OCI-LY1 (cell line): ENCODE data around the gene CDH3.
"Not testable (repeated sequence)": the region's sequence is repeated elsewhere in the genome, so short reads cannot be mapped to it uniquely, and the experiment has no call there.

Experiments
- H2AFZ ChIP-seq: fragments of 200-600 bp; sonication (generic), shearing (Covaris generic); 2 replicates; pipeline ENCODE4 v1.6.0; 2014; ENCODE audit warnings: antibody characterized with exemption, mild to moderate bottlenecking, low read length
- H3F3A ChIP-seq: fragments of 200-600 bp; sonication (generic), shearing (Covaris generic); 2 replicates; pipeline ENCODE4 v1.6.0; 2014; ENCODE audit warnings: mild to moderate bottlenecking, antibody characterized with exemption, low read length, moderate library complexity; ENCODE audit not compliant: insufficient read depth
- H3K27ac ChIP-seq: fragments of 200-600 bp; sonication (generic); 2 replicates; pipeline ENCODE4 v1.5.1; 2014; ENCODE audit warnings: low read length, mixed run types, mild to moderate bottlenecking, low read depth; ENCODE audit not compliant: poor library complexity, severe bottlenecking
- H3K27me3 ChIP-seq: fragments of 200-600 bp; sonication (generic); 2 replicates; pipeline ENCODE4 v1.6.0; 2014; ENCODE audit warnings: antibody characterized with exemption, mild to moderate bottlenecking, low read length, moderate library complexity; ENCODE audit not compliant: insufficient read depth
- H3K36me3 ChIP-seq: fragments of 200-600 bp; sonication (generic); 2 replicates; pipeline ENCODE4 v1.6.1; 2014; ENCODE audit warnings: mild to moderate bottlenecking, antibody characterized with exemption, low read length, moderate library complexity, mixed read lengths; ENCODE audit not compliant: insufficient read depth
- H3K4me1 ChIP-seq: fragments of 200-600 bp; sonication (generic); 2 replicates; pipeline ENCODE4 v1.5.1; 2014; ENCODE audit warnings: mild to moderate bottlenecking, low read length, moderate library complexity; ENCODE audit not compliant: insufficient read depth, severe bottlenecking
- H3K4me2 ChIP-seq: fragments of 200-600 bp; sonication (generic), shearing (Covaris generic); 2 replicates; pipeline ENCODE4 v1.6.1; 2014; ENCODE audit warnings: low read length
- H3K4me3 ChIP-seq: fragments of 200-600 bp; sonication (generic); 2 replicates; pipeline ENCODE4 v1.5.1; 2014; ENCODE audit warnings: low read length, low read depth, mild to moderate bottlenecking, mixed read lengths; ENCODE audit not compliant: poor library complexity, severe bottlenecking
- H3K79me2 ChIP-seq: fragments of 200-600 bp; shearing (Covaris generic); 2 replicates; pipeline ENCODE4 v1.6.1; 2016; ENCODE audit warnings: mixed run types, low read length, mixed read lengths; ENCODE audit not compliant: insufficient read depth
- H3K9ac ChIP-seq: fragments of 200-600 bp; sonication (generic), shearing (Covaris generic); 2 replicates; pipeline ENCODE4 v1.6.1; 2014; ENCODE audit warnings: mild to moderate bottlenecking, low read length, mixed read lengths
- H3K9me2 ChIP-seq: fragments of 200-600 bp; sonication (generic), shearing (Covaris generic); 2 replicates; pipeline ENCODE4 v1.6.1; 2014; ENCODE audit warnings: low read depth, mild to moderate bottlenecking, low read length, mixed read lengths
- H3K9me3 ChIP-seq: fragments of 200-600 bp; shearing (Covaris generic); 2 replicates; pipeline ENCODE4 v1.6.1; 2014; ENCODE audit warnings: low read length, mixed read lengths
- H4K20me1 ChIP-seq: fragments of 200-600 bp; sonication (generic), shearing (Covaris generic); 2 replicates; pipeline ENCODE4 v1.6.0; 2016; ENCODE audit warnings: mild to moderate bottlenecking, low read length; ENCODE audit not compliant: insufficient read depth
- CTCF ChIP-seq: fragments of 200-600 bp; sonication (generic), shearing (Covaris generic); IDR thresholded peaks from 2 replicates; pipeline ENCODE4 v1.5.1; 2017; ENCODE audit warnings: mild to moderate bottlenecking, antibody characterized with exemption, low read length, moderate library complexity, mixed read lengths
- EZH2 ChIP-seq: fragments of 200-600 bp; sonication (generic), shearing (Covaris generic); IDR thresholded peaks from 2 replicates; pipeline ENCODE4 v1.8.0; 2017; ENCODE audit warnings: borderline replicate concordance, mixed run types, mild to moderate bottlenecking, antibody characterized with exemption, low read length, moderate library complexity, mixed read lengths

Gene CDH3

DNA sequence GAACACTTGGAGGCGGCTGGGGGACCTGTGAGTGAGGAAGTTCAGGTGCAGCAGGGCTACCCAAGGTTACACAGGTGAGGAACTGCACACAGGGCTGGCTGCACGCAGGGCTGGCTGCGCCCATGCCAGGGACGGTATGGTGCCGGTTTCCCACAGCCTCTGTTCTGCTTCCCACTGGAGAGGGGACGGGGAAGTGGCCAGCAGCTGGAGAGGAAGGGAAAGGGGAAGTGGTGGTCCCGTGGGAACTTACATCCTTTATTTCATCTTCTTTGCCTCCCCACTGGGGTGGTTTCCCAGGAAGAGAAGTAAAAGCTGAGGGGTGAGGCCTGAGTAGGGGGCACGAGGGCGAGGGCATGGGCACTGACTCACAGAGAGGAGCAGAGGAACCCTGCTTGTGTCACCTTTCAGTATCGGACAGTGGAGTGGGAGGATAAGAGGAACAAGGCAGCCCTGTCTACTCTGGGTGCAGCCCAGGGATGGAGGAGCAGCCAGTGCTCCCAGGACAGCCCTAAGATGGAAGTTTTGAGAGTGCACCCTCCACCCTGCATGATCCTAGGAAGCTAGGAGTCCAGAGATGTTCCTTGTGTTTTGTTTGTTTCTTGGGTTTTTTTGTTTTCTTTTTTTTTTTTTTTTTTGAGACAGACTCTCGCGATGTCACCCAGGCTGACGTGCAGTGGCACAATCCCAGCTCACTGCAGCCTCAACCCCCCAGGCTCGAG lies 66.5 kb downstream of the CDH3 start:
- Histone ChIP-seq H3K36me3 (no peaks in the 10 kb centered on the region), H3K4me1 (no peaks in the 10 kb centered on the region), H4K20me1 (no peaks in the 10 kb centered on the region), H3K9me3 (no peaks in the 10 kb centered on the region), H3K27me3 (no peaks in the 10 kb centered on the region), H2AFZ (no peak overlapping the region), H3K9me2 (no peaks in the 10 kb centered on the region), H3K79me2 (no peaks in the 10 kb centered on the region), H3K9ac (no peak overlapping the region), H3F3A (no peaks in the 10 kb centered on the region), H3K4me2 (no peak overlapping the region), H3K27ac (no peak overlapping the region), H3K4me3 (no peak overlapping the region)
- TF ChIP-seq CTCF (no peak), EZH2 (no peak)

DNA sequence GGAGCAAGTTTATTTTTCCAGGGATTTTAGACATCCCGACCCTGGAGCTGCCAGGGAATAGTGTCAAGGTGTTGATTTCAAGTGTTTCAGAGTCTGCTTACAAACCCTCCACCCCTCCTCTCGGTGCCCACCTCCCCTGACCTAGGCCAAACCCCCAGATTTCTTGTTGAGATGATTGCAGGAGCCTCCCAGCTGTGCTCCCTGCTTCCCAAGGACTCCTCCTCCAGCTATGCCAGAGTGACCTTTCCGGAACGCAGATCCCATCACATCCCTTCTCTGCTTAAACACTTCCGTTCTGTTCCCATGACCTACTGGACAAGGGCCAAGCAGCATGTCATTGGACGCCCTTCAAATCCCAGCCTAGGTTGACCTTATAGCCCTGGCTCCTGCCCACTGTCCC lies 68.3 kb downstream of the CDH3 start:
- H3K4me3 ChIP-seq: no peak overlapping the region
- H3K36me3 ChIP-seq: no peaks in the 10 kb centered on the region
- H3F3A ChIP-seq: no peaks in the 10 kb centered on the region
- no peaks in the 10 kb centered on the region for H4K20me1 ChIP-seq
- H3K9ac ChIP-seq: no peak overlapping the region
- no peak overlapping the region for H3K4me2 ChIP-seq
- no peaks in the 10 kb centered on the region for H3K9me3 ChIP-seq
- no peak overlapping the region for H3K27ac ChIP-seq
- H3K27me3 ChIP-seq: no peaks in the 10 kb centered on the region
- no peak overlapping the region for H2AFZ ChIP-seq
- no peaks in the 10 kb centered on the region for H3K9me2 ChIP-seq
- TF ChIP-seq EZH2 (no peak), CTCF (no peak)
- no peaks in the 10 kb centered on the region for H3K79me2 ChIP-seq
- no peaks in the 10 kb centered on the region for H3K4me1 ChIP-seq

DNA sequence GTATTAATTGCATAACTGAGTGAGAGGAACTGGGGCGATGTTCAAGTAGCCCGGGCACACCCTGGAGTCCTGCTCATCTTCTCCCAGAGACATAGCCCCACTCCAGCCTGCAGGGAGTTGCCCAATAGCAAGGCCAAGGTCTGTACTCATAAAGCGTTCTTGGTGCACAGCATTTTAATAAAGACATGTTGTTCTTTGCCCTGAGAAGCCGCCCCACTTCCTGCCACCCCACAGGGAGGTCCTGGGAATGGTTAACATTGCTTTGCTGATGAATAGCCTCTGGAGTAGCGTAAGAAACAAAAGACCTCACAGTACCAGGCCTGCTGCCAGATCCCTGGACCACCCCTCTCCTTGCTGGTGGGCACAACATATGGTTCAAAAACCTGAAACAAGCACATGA lies 70.4 kb downstream of the CDH3 start:
- no peaks in the 10 kb centered on the region for H3F3A ChIP-seq
- H3K9ac ChIP-seq: no peak overlapping the region
- no peak overlapping the region for H3K4me3 ChIP-seq
- H3K4me1 ChIP-seq: no peaks in the 10 kb centered on the region
- no peak overlapping the region for H2AFZ ChIP-seq
- TF ChIP-seq CTCF (no peak), EZH2 (no peak)
- no peak overlapping the region for H3K27ac ChIP-seq
- H3K79me2 ChIP-seq: no peaks in the 10 kb centered on the region
- no peaks in the 10 kb centered on the region for H4K20me1 ChIP-seq
- H3K4me2 ChIP-seq: no peak overlapping the region
- H3K9me3 ChIP-seq: no peaks in the 10 kb centered on the region
- no peaks in the 10 kb centered on the region for H3K9me2 ChIP-seq
- no peaks in the 10 kb centered on the region for H3K36me3 ChIP-seq
- H3K27me3 ChIP-seq: no peaks in the 10 kb centered on the region

DNA sequence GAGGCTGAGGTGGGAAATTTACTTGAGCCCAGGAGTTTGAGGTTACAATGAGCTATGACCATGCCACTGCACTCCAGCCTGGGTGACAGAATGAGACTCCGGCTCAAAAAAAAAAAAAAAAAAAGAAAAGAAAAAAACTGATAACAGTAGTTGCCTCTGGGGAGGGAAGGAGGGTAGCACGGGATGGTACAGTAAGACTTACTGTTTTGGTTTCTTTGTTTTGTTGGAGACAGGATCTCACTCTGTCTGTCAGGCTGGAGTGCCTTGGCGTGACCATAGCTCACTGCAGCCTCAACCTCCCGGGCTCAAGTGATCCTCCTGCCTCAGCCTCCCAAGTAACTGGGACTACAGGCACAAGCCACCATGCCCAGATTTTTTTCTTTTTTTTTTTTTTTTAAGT lies 71.4 kb downstream of the CDH3 start:
- H3K4me3 ChIP-seq, H3F3A ChIP-seq, H3K27ac ChIP-seq, H4K20me1 ChIP-seq, H3K9me3 ChIP-seq, H3K9ac ChIP-seq, H3K4me2 ChIP-seq, H3K4me1 ChIP-seq, H2AFZ ChIP-seq, H3K9me2 ChIP-seq, H3K27me3 ChIP-seq, H3K36me3 ChIP-seq, H3K79me2 ChIP-seq: not testable (repeated sequence)
